A673 (cell line): ENCODE results near the gene PCSK1.

Experiments
- CTCF ChIP-seq: fragments of 300-800, 200-600 bp; sonication (generic); conservative IDR thresholded peaks from 2 replicates; pipeline ENCODE4 v1.5.1; 2017; ENCODE audit warnings: low read depth, mild to moderate bottlenecking, antibody characterized with exemption, low read length, moderate library complexity, mixed read lengths
- EZH2 ChIP-seq: fragments of 200-600 bp; sonication (generic); IDR thresholded peaks from 2 replicates; pipeline ENCODE4 v1.6.1; 2017; ENCODE audit warnings: borderline replicate concordance, low read depth, mild to moderate bottlenecking, mixed read lengths, antibody characterized with exemption, low read length; ENCODE audit not compliant: poor library complexity, severe bottlenecking

GRCh38 chr5:96439477-96440184 is 6.6 kb upstream of the PCSK1 start:
- TF ChIP-seq CTCF, result peak; percentile 24; the same call in 1 of the 2 replicates
- TF ChIP-seq EZH2, result no peak
